ENCODE data around the gene FYN.
"Not testable (repeated sequence)": the region's sequence is repeated elsewhere in the genome, so short reads cannot be mapped to it uniquely, and the experiment has no call there.

Gene FYN

DNA sequence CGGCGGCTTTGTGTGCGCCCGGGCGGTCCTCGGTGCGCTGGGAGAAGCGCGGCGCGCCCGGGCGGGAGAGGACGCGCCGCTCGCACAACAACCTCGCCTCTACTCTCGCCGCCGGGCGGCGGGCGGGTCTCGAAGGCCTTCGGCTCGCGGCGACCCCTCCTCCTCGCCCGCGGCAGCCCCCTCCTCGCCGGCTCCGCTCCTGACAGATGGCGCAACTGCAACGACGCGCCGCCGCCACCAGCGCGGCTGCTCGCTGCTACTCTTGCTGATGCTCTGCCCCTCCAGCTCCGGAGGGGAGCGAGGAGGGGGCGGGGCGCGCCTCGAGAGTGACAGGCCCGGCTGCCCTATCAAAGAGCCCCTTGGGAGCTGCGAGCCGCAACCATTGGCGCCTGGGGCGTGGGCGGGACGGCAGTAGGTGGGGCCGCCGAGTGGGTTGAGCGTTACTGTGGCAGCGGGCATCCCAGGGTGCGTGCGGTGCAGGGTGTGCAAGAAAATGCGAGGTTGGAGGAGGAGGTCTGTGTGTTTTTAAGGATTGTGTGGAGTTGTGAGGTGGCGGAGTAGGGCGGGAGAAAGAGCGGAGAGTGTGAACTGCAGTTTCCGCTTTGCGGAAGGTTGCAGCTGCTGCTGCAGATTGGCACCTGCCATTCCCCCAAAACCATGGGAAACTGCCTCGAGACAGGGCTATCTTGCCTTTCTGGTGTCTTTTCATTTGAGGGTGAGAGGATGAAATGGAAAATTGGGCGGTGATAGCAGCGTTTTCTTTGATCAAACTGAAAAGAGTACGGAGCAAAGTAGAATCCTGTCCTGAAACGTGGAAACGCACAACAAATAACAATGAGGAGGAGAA, at the start of gene FYN:
FYN (minus strand) TSS at position 275 of the 847 bp plus-strand sequence. CDS start 153,401 bp downstream, outside the sequence.
- peak; percentile 99 for DNase-seq (ENCODE audit: low spot score)

DNA sequence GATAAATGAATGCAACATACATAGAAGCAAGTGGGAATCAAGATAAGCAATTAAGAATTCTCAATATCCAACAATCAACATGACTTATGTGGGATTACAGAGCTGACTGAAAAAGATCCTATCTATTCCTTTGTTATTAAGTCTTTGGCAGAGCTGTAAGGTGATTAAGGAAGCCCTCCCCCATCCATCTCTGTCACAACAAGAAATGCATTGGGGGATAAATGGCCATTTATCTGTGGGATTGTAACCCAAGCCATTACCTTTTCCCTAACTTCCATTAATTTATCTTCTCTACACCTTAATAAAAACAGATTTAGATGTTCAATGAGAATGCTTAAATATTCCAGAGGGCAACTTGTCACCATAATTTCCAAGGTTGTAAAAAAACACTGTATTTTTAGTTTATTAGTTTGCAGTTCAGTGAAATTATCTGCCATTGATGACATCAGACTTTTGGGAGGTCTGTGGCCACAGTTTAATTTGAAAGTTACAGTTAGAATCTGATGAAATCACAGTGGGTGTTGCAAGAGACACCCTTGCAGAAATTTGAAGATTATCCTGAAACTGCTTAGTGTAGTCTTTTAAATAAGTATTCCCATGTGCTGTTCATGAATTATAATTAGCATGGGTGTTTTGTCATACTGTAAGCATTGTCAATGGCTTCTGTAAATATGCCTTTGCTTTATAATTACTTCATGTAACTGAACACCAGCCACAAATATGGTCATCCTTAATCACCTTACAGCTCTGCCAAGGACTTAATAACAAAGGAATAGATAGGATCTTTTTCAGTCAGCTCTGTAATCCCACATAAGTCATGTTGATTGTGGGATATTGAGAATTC, 49.4 kb upstream of the FYN start:
- DNase-seq (ENCODE audit: low spot score): no peak

DNA sequence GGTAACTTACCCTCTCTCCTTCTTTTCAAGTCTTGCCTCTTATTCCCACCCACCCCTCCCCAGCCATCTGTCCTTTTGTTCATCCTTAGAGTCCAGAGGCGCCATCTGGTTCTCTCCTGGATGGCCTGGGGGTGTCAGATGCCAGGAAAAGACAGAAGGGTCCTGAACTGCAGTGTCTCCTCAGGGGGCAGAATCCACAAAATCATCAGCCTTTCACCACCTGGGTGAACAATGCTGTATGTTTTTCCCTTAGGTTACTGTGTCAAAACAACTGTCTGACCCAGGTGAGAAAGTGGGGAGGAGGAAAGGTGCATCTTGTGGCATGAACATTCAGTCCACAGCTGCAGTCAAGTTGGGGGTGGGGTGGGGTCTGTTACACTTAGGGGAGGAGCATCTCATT, 47.9 kb upstream of the FYN start:
- DNase-seq (ENCODE audit: low spot score): no peak

DNA sequence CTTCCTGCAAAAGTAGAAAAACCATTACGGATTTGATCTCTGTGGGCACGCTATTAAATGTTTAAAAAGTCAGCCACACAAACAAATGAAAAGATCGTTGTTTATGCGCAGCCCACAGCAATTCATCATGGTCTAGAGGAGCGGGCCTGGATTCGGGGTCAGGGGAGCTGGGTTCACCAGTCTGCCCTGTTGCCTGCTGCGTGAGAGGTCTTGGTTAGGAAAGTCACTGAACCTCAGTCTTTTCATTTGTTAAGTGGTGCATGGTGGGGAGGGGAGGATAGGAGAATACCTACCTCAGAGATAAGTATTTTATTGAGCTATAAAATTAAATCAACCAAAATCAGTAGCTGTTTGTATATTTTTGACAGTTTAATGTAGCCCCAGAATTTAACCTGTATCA, 47.3 kb upstream of the FYN start:
- DNase-seq (ENCODE audit: low spot score): no peak

DNA sequence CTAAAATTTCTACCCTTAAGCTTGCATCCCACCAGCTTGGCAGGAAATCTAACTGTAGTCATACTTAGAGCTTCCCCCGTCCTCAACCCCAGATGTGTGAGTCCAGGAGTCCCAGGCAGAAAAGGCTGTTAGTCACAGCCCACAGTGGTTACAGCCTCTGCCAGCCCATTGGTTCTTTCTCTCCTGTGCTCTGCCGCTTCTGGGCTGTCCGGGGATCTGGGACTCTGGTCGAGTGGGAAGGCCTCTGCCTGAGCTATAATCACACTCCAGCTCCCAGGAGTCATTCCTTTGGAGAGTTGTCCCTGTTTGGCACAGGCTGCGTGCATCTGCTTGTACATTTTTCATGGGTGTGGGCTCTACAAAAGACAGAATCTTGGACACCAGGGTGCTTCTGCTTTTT, 45.6 kb upstream of the FYN start:
- DNase-seq (ENCODE audit: low spot score): no peak

- no peak for DNase-seq (ENCODE audit: low spot score)
Observed at GRCh38 chr6:111916747-111917146, 43.5 kb upstream of the FYN start.

GRCh38 chr6:111914617-111915016, 41.4 kb upstream of the FYN start:
- DNase-seq (ENCODE audit: low spot score): no peak

DNA sequence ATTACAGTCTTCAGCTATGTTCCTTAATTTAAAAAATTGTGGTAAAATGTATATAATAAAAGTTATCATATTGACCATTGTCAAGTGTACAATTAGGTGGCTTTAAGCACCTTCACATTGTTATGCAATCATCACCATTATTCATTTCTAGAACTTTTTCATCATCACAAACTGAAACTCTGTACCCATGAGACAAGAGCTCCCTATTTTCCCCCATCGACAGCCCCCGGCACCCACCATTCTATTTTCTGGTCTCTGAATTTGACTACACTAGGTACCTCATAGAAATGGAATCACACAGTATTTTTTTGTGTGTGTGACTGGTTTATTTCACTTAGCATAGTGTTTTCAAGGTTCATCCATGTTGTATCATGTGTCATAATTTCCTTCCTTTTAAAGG, 39.7 kb upstream of the FYN start:
- no peak for DNase-seq (ENCODE audit: low spot score)

- DNase-seq (ENCODE audit: low spot score): no peak
Observed at GRCh38 chr6:111911428-111911827, 38.2 kb upstream of the FYN start.

- no peak for DNase-seq (ENCODE audit: low spot score)
Observed at GRCh38 chr6:111909238-111909637, 36.0 kb upstream of the FYN start.

GRCh38 chr6:111908365-111908764, 35.1 kb upstream of the FYN start:
- DNase-seq (ENCODE audit: low spot score): not testable (repeated sequence)

DNA sequence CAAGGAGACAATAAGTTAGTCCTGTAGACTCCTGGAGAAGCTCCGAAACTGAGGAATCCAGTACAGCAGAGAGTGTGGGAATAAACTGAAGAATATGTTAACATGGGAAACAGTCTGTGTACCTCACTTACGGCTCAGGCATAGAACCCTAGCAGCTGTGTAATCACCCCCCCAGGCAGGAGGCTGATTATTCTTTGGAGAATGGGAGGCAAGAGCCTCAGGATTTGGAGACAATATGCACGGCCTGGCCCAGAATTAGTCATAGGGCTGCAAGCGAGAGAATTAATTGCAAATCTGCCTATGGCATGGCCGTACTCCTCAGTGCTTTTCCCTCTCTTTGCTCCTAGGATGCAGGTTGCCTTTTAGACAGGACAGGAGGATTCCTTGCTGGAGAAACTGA, 27.5 kb upstream of the FYN start:
- DNase-seq (ENCODE audit: low spot score): no peak

DNA sequence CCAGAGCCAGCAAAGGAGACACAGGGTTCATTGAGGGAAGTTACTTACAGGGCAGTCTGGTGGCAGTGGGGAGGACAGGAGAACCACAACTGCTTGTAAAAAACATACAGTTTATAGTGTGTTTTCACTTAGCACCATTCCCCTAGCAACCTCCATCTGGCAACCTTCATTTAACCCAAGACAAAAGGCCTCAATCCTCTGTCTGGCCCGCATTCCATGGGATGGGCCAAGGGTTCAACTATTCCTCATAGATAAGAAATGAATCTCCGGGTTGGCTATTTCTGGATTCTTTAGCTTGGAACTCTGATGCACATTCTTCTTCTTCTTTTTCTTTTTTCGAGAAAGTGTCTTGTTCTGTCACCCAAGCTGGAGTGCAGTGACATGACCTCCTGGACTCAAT, 26.3 kb upstream of the FYN start:
- DNase-seq (ENCODE audit: low spot score): no peak

GRCh38 chr6:111898452-111898851, 25.2 kb upstream of the FYN start:
- no peak for DNase-seq (ENCODE audit: low spot score)

- no peak for DNase-seq (ENCODE audit: low spot score)
Observed at GRCh38 chr6:111894951-111895350, 21.7 kb upstream of the FYN start.

GRCh38 chr6:111894272-111894671, 21.0 kb upstream of the FYN start:
- no peak for DNase-seq (ENCODE audit: low spot score)

GRCh38 chr6:111892431-111892830, 19.2 kb upstream of the FYN start:
- no peak for DNase-seq (ENCODE audit: low spot score)

GRCh38 chr6:111890988-111891387, 17.7 kb upstream of the FYN start:
- DNase-seq (ENCODE audit: low spot score): no peak

- peak; percentile 30 for DNase-seq (ENCODE audit: low spot score)
Observed at GRCh38 chr6:111888928-111889695, 15.9 kb upstream of the FYN start.

- not testable (repeated sequence) for DNase-seq (ENCODE audit: low spot score)
Observed at GRCh38 chr6:111886793-111887192, 13.5 kb upstream of the FYN start.

GRCh38 chr6:111885373-111886027, 12.2 kb upstream of the FYN start:
- DNase-seq (ENCODE audit: low spot score): no peak

GRCh38 chr6:111884068-111884467, 10.8 kb upstream of the FYN start:
- no peak for DNase-seq (ENCODE audit: low spot score)

All from HuH-7 (cell line).